Left lung (tissue), 10 donors: ENCODE data around the gene TMA7. TPM values are rescaled to one million over a fixed set of nuclear protein-coding genes. Genes with fewer than 3 reads are reported as not detected.
A peak's percentile ranks its signal among the peaks of the same experiment; 100 is the strongest.

Experiments used
- ATAC-seq: fragments of 200-7000 bp; cut with Tn5 transposase; one replicate; pipeline ENCODE4 v1.9.1; 2020; ENCODE audit warnings: moderate library complexity
- DNase-seq, 4 donors: peaks; one replicate each; pipeline ENCODE4 v3.0.0-alpha.2; 2013 to 2020
- H3K27ac ChIP-seq, 2 donors: fragments of 200-600 bp; sonication (generic) in 1 of 2; one replicate each; pipeline versions ENCODE4 v1.5.0 to v1.8.0; 2020 to 2021
- H3K27me3 ChIP-seq, 2 donors: fragments of 200-600 bp; sonication (generic) in 1 of 2; one replicate each; pipeline versions ENCODE4 v1.5.0 to v1.8.0; 2020 to 2021
- H3K36me3 ChIP-seq, 2 donors: fragments of 200-600 bp; sonication (generic) in 1 of 2; one replicate each; pipeline versions ENCODE4 v1.5.0 to v1.8.0; 2020 to 2021
- H3K4me1 ChIP-seq, 2 donors: fragments of 200-600 bp; one replicate each; pipeline ENCODE4 v1.8.0; 2021
- H3K4me3 ChIP-seq, 2 donors: fragments of 200-600 bp; sonication (generic) in 1 of 2; one replicate each; pipeline versions ENCODE4 v1.5.0 to v1.8.0; 2020 to 2021; ENCODE audit warnings: mild to moderate bottlenecking in 1 of 2
- H3K9me3 ChIP-seq, 2 donors: fragments of 200-600 bp; sonication (generic) in 1 of 2; one replicate each; pipeline versions ENCODE4 v1.5.0 to v1.8.0; 2020 to 2021
- intact Hi-C, 2 donors: fragments of 100-400 bp; cut with DNase I; formaldehyde crosslinking; loops; one replicate each; pipeline versions ENCODE4 v1.11.2 to v1.14.2; 2022
- polyA plus RNA-seq, 6 donors: library from polyadenylated mRNA; unstranded; fragments of 120-200 nt; gene quantifications; one replicate each; pipeline ENCODE4 v1.2.1, GENCODE V29; 2013; ENCODE audit not compliant: insufficient read length in 6 of 6
- total RNA-seq, 2 donors: library from RNA; stranded (reverse); fragmentation: NEBNext Ultra II Directional; extraction: Animal tissue kit (Norgen Biotek cat#: 25700); gene quantifications; one replicate each; pipeline ENCODE4 v1.2.1, GENCODE V29; 2021
- TF ChIP-seq, protein P1 (sequence below), 2 donors: fragments of 200-600 bp; sonication (generic) in 1 of 2; IDR thresholded peaks; one replicate each; pipeline versions ENCODE4 v1.5.0 to v1.8.0; 2021; ENCODE audit warnings: antibody characterized with exemption in 2 of 2
- donor health status: DM: no; HTN: yes; CAD: no.
- donor health status: DM: no; HTN: no; CAD: no.

Gene TMA7
- total and polyA plus RNA-seq, 8 donors, result 174 to 288 (median 253) TPM

DNA sequence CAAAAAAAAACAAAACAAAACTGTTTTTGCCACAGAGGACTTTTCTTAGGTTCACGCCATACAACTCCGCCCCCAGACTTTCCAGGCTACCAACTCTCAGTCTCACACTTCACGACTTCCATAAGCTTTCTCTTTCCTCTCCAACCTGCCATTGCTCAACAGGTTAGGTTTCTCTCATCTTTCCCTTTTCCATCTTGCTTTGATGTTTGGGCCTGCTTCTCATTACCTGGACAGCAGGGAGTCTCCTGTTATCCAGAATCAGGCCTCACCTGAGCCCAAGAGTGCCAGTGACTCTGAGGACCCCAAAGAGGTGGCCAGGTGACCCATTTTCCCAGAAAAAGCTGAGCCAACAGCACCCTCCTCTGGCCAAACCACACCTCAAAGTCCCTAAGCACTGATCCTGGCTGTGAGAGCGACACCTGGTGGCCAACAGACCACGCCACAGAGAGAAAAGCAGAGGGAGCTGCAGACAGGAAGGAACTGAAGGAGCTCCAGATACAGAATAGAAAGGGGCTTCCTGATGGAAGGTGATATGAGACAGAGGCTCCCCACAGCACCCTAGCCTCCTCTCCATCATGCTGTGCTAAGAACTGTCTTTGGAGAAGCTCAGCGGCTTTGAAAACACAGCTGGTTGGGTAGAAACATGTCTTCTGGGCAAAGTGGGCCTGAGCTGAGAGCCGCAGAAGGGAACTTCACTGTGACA lies 4.1 kb upstream of the TMA7 start:
- Histone ChIP-seq H3K9me3 (no peaks in the 10 kb centered on the region), H3K4me1 (peaks cover 16 to 22% of the 10 kb centered on the region in 2 donors), H3K27ac (peak overlapping the region; percentile 14 to 48), H3K27me3 (no peaks in the 10 kb centered on the region), H3K36me3 (peaks cover 0 to 18% of the 10 kb centered on the region in 2 donors), H3K4me3 (no peak overlapping the region)
- DNase-seq (peak; percentile 70 to 93 (median 89)), ATAC-seq (peak; percentile 68)
- TF ChIP-seq, protein P1, sequence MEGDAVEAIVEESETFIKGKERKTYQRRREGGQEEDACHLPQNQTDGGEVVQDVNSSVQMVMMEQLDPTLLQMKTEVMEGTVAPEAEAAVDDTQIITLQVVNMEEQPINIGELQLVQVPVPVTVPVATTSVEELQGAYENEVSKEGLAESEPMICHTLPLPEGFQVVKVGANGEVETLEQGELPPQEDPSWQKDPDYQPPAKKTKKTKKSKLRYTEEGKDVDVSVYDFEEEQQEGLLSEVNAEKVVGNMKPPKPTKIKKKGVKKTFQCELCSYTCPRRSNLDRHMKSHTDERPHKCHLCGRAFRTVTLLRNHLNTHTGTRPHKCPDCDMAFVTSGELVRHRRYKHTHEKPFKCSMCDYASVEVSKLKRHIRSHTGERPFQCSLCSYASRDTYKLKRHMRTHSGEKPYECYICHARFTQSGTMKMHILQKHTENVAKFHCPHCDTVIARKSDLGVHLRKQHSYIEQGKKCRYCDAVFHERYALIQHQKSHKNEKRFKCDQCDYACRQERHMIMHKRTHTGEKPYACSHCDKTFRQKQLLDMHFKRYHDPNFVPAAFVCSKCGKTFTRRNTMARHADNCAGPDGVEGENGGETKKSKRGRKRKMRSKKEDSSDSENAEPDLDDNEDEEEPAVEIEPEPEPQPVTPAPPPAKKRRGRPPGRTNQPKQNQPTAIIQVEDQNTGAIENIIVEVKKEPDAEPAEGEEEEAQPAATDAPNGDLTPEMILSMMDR (IDR thresholded peaks at IDR 0.05), result peak; percentile 99
- intact Hi-C loops, result loop anchor here in 1 of 2 donors (5.0 kb wide), 2 partner anchors 34 to 164 kb away; no protein-coding TSS in a partner anchor

DNA sequence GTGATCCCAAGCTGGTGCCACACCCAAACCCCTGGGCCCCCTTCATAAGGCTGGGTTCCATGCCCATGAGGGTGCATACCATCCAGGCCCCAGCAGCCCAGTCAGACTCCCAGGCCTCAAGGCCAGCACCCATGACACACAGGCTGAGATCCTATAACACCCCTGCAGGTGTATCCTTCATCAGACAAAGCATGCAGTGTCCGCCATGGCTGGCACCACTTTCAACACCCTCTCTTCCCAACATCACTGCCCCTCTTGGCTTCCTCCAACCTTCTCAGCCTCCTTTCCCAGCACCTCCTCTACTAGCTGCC lies 3.6 kb upstream of the TMA7 start:
- Histone ChIP-seq H3K36me3 (peaks cover 0 to 22% of the 10 kb centered on the region in 2 donors), H3K4me1 (peaks cover 21 to 27% of the 10 kb centered on the region in 2 donors), H3K9me3 (no peaks in the 10 kb centered on the region), H3K27me3 (no peaks in the 10 kb centered on the region), H3K4me3 (no peak overlapping the region), H3K27ac (peak overlapping the region in 1 of 2 donors; percentile 48)
- peak in 1 of 4 donors; percentile 29 for DNase-seq
- intact Hi-C loops, result loop anchor here in 1 of 2 donors (5.0 kb wide), 2 partner anchors 34 to 164 kb away; no protein-coding TSS in a partner anchor
- ATAC-seq, result no peak
- TF ChIP-seq, protein P1 (IDR thresholded peaks at IDR 0.05), result no peak

DNA sequence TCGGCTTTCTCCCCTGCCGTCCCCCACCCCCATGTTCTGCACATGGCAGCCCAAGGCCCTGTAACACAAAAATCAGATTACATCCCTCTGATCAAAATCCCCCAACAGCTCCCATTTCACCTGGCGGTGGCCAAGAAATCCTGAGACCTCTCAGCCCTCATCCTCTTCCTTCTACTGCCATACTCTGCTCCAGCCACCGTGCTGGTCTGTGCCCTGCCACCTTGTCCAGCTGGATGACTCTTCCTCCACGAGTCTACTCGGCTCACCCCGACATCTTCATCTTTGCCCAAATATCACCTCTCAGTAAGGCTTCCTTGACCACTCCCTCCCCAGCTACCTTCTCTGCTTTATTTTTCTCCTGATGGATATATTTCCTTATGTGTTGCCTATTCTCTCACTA lies 3.2 kb upstream of the TMA7 start:
- TF ChIP-seq, protein P1 (IDR thresholded peaks at IDR 0.05), result no peak
- Histone ChIP-seq H3K27me3 (no peaks in the 10 kb centered on the region), H3K9me3 (no peaks in the 10 kb centered on the region), H3K36me3 (peaks cover 0 to 26% of the 10 kb centered on the region in 2 donors), H3K4me3 (no peak overlapping the region), H3K27ac (no peak overlapping the region), H3K4me1 (peaks cover 22 to 32% of the 10 kb centered on the region in 2 donors)
- intact Hi-C loops, result loop anchor here in 1 of 2 donors (5.0 kb wide), 2 partner anchors 35 to 165 kb away; no protein-coding TSS in a partner anchor
- DNase-seq (peak in 1 of 4 donors; percentile 26), ATAC-seq (no peak)

DNA sequence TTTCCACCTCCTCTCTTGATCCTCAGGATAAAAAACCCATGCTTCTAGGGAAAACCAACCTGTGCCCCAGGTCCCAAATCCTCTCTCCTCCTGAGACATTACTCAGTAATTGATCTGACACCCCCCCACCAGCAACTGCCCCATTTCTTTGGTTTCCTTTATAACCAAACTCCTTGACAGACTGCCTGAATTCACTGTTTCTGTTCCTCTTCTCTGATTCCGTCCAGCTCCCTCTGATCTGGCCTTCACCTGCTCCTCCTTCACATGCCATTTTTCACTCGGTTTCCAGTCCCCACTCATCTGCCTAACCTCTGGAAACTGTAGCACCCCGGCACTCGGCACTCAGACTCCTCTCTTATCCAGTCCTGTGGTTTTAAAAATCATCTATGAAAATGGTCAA lies 2.2 kb upstream of the TMA7 start:
- intact Hi-C loops, result loop anchor here in 1 of 2 donors (5.0 kb wide), 2 partner anchors 36 to 166 kb away; no protein-coding TSS in a partner anchor

DNA sequence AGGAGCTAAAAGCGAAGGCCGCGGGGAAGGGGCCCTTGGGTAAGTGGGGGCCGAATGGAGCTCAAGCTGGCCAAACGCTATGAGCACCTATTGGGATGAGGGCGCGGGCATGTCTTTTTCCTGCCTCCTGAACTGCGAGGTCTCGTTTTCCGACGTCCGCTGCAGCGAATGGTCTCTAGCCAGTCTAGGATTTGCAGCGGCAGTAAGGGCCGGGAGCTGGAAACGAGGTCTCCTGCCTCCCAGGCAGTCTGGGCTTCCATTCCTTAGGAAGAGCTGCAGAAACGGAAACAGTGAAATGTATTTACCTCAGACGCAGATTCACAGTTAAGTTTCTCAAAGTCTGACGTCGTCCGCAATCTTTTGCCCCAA lies 517 bp downstream of the TMA7 start:
- ATAC-seq (peak; percentile 15), DNase-seq (no peak)
- H3K4me1 ChIP-seq, result peaks cover 14 to 39% of the 10 kb centered on the region in 2 donors
- H3K27ac ChIP-seq, result peak overlapping the region; percentile 92 to 96
- peaks cover 0 to 38% of the 10 kb centered on the region in 2 donors for H3K36me3 ChIP-seq
- H3K4me3 ChIP-seq, result peak overlapping the region; percentile 75 to 94
- TF ChIP-seq, protein P1 (IDR thresholded peaks at IDR 0.05), result no peak
- intact Hi-C loops, result no loop called here
- H3K27me3 ChIP-seq, result no peaks in the 10 kb centered on the region
- H3K9me3 ChIP-seq, result no peaks in the 10 kb centered on the region

More for the DNA sequence above, 2.2 kb upstream of the TMA7 start:
- H3K9me3 ChIP-seq, result no peaks in the 10 kb centered on the region
- TF ChIP-seq, protein P1 (IDR thresholded peaks at IDR 0.05), result no peak
- ATAC-seq, result no peak
- no peak for DNase-seq
- H3K36me3 ChIP-seq, result peaks cover 0 to 26% of the 10 kb centered on the region in 2 donors
- H3K4me1 ChIP-seq, result peaks cover 22 to 40% of the 10 kb centered on the region in 2 donors
- H3K27me3 ChIP-seq, result no peaks in the 10 kb centered on the region
- no peak overlapping the region for H3K27ac ChIP-seq
- no peak overlapping the region for H3K4me3 ChIP-seq
